Activated CD8-positive, alpha-beta memory T cell treated with anti-CD3 and anti-CD28 coated beads, Interleukin-2, amount 10 ng/mL, durations not matched to agents 7 days and 5 days (primary cell): ENCODE results near the gene TRIML2. TPM values are rescaled to one million over a fixed set of nuclear protein-coding genes. Genes with fewer than 3 reads are reported as not detected.

ENCODE experiments used
- ATAC-seq: fragments of 150-1000 bp; cut with Tn5 transposase; one replicate; pipeline ENCODE4 v1.10.0; 2021; ENCODE audit warnings: moderate library complexity
- CTCF ChIA-PET: fragments of 350-600 bp; sonication (Branson Sonifier 250); formaldehyde crosslinking; loops from one replicate; lab custom pipeline; 2021; ENCODE audit warnings: antibody characterized with exemption; lab: Charles Lee
- DNase-seq: peaks from one replicate; pipeline ENCODE4 v3.0.0-alpha.2; 2020
- H3K27ac Mint-ChIP-seq: one replicate; pipeline ENCODE4 v1.8.0; 2021; ENCODE audit warnings: mild to moderate bottlenecking, mixed read lengths
- H3K27me3 Mint-ChIP-seq: one replicate; pipeline ENCODE4 v1.8.0; 2021; ENCODE audit warnings: mixed read lengths
- H3K36me3 Mint-ChIP-seq: one replicate; pipeline ENCODE4 v1.8.0; 2021; ENCODE audit warnings: mild to moderate bottlenecking, mixed read lengths
- H3K4me1 Mint-ChIP-seq: one replicate; pipeline ENCODE4 v1.8.0; 2021; ENCODE audit warnings: mixed read lengths
- H3K4me3 Mint-ChIP-seq: one replicate; pipeline ENCODE4 v1.8.0; 2021; ENCODE audit warnings: mild to moderate bottlenecking, moderate library complexity, mixed read lengths
- H3K9me3 Mint-ChIP-seq: one replicate; pipeline ENCODE4 v1.8.0; 2022; ENCODE audit warnings: low read depth, mixed read lengths
- total RNA-seq, 2 experiments: library from RNA; stranded (reverse); gene quantifications; one replicate each; pipeline ENCODE4 v1.2.3, GENCODE V29; 2021

Gene TRIML2
- total RNA-seq, 2 experiments from 2014 or later, result not detected

GRCh38 chr4:188121530-188121929, 12.1 kb upstream of the TRIML2 start:
- no peak overlapping the region for H3K27ac Mint-ChIP-seq
- H3K9me3 Mint-ChIP-seq, result peaks cover 14% of the 10 kb centered on the region
- no peak for ATAC-seq
- no peaks in the 10 kb centered on the region for H3K36me3 Mint-ChIP-seq
- H3K4me3 Mint-ChIP-seq, result no peak overlapping the region
- DNase-seq, result no peak
- no peaks in the 10 kb centered on the region for H3K27me3 Mint-ChIP-seq
- CTCF ChIA-PET, result no interaction called here
- no peaks in the 10 kb centered on the region for H3K4me1 Mint-ChIP-seq

- Mint-ChIP-seq H3K4me1 (no peaks in the 10 kb centered on the region), H3K27ac (no peak overlapping the region), H3K36me3 (no peaks in the 10 kb centered on the region), H3K27me3 (no peaks in the 10 kb centered on the region), H3K4me3 (no peak overlapping the region), H3K9me3 (peaks cover 15% of the 10 kb centered on the region)
- DNase-seq (no peak), ATAC-seq (no peak)
- CTCF ChIA-PET, result no interaction called here
Measured at GRCh38 chr4:188117631-188118324, 8.4 kb upstream of the TRIML2 start.

DNA sequence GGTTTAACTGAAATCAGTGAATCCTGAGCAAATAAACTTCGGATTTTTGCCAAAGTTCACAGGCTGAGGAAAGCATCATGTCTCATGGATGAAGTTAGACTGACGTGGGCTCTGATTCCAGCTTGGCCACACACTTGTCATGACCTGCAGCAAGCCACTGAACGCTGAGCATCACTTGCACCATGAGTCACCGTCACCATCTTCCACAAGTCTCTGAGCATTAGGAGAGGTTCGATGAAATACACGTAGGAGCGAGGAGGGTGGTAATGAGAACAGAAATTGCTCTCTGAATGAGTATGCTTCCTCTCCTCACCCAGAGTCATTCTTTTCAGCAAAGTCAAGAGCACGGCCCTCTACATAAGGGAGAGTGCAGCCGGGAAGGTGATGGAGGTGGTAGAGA, 3.8 kb upstream of the TRIML2 start:
- no peaks in the 10 kb centered on the region for H3K27me3 Mint-ChIP-seq

GRCh38 chr4:188111955-188112354, 2.6 kb upstream of the TRIML2 start:
- H3K4me3 Mint-ChIP-seq, result no peak overlapping the region
- DNase-seq, result no peak
- H3K27ac Mint-ChIP-seq, result no peak overlapping the region
- ATAC-seq, result no peak
- CTCF ChIA-PET, result no interaction called here
- H3K36me3 Mint-ChIP-seq, result peaks cover 1% of the 10 kb centered on the region
- H3K9me3 Mint-ChIP-seq, result peaks cover 13% of the 10 kb centered on the region
- no peaks in the 10 kb centered on the region for H3K27me3 Mint-ChIP-seq
- no peaks in the 10 kb centered on the region for H3K4me1 Mint-ChIP-seq

More for the DNA sequence above, 3.8 kb upstream of the TRIML2 start:
- H3K27ac Mint-ChIP-seq, result no peak overlapping the region
- CTCF ChIA-PET, result no interaction called here
- H3K4me1 Mint-ChIP-seq, result no peaks in the 10 kb centered on the region
- no peak for DNase-seq
- peaks cover 13% of the 10 kb centered on the region for H3K9me3 Mint-ChIP-seq
- no peak for ATAC-seq
- no peak overlapping the region for H3K4me3 Mint-ChIP-seq
- peaks cover 1% of the 10 kb centered on the region for H3K36me3 Mint-ChIP-seq

DNA sequence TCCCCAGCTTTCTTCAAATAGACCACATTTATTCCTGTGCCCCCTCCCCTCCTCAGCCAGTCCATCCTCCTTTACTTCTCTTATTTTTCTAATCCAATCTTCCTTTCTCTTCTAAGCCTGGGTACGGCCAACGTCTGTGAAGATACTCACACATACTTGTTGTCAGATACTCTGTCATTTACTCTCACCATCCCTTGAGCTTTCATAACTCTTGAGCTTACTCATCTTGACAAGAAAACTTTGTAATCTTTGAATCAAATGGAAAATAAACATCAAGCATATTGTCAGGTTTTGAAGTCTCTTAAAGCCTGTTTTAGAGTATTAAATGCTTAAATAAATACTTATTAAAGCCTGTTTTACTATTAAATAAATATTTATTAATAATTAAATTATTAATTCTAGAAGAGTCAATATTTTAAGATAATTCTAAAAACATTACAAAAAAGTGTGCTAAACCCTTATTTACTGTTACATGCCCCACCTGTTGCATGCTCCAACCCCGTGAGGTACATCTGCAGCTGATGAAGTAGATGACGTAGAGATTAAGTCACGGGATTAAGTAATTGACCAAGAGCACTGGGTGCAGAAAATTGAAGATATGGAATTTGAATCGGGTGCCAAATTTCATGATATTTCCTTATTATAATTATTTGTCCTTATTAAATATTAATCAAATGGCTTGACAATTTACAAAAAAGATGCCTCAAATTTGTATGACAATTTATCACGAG, 1.5 kb upstream of the TRIML2 start:
- no peaks in the 10 kb centered on the region for H3K27me3 Mint-ChIP-seq
- H3K4me3 Mint-ChIP-seq, result no peak overlapping the region
- DNase-seq, result no peak
- no peak overlapping the region for H3K27ac Mint-ChIP-seq
- no peak for ATAC-seq
- no peaks in the 10 kb centered on the region for H3K4me1 Mint-ChIP-seq
- peaks cover 13% of the 10 kb centered on the region for H3K9me3 Mint-ChIP-seq
- H3K36me3 Mint-ChIP-seq, result peaks cover 1% of the 10 kb centered on the region
- CTCF ChIA-PET, result no interaction called here

- Mint-ChIP-seq H3K27me3 (no peaks in the 10 kb centered on the region), H3K9me3 (peaks cover 12% of the 10 kb centered on the region), H3K36me3 (peaks cover 1% of the 10 kb centered on the region), H3K4me1 (no peaks in the 10 kb centered on the region), H3K4me3 (no peak overlapping the region), H3K27ac (no peak overlapping the region)
- CTCF ChIA-PET, result no interaction called here
- DNase-seq, result no peak
- ATAC-seq, result no peak
Measured at GRCh38 chr4:188110036-188110435, 633 bp upstream of the TRIML2 start.

GRCh38 chr4:188107931-188108843, 1.2 kb downstream of the TRIML2 start:
- ATAC-seq (no peak), DNase-seq (no peak)
- Mint-ChIP-seq H3K4me3 (no peak overlapping the region), H3K27me3 (no peaks in the 10 kb centered on the region), H3K9me3 (peaks cover 11% of the 10 kb centered on the region), H3K27ac (no peak overlapping the region), H3K36me3 (peaks cover 1% of the 10 kb centered on the region), H3K4me1 (no peaks in the 10 kb centered on the region)
- CTCF ChIA-PET, result no interaction called here

- Mint-ChIP-seq H3K27me3 (no peaks in the 10 kb centered on the region), H3K9me3 (peaks cover 10% of the 10 kb centered on the region), H3K4me1 (no peaks in the 10 kb centered on the region), H3K4me3 (no peak overlapping the region), H3K27ac (no peak overlapping the region), H3K36me3 (peaks cover 1% of the 10 kb centered on the region)
- ATAC-seq (no peak), DNase-seq (no peak)
- CTCF ChIA-PET, result no interaction called here
Measured at GRCh38 chr4:188106454-188106853, 2.9 kb downstream of the TRIML2 start.

- no peak for DNase-seq
- no peaks in the 10 kb centered on the region for H3K4me1 Mint-ChIP-seq
- H3K27me3 Mint-ChIP-seq, result no peaks in the 10 kb centered on the region
- CTCF ChIA-PET, result no interaction called here
- no peak overlapping the region for H3K27ac Mint-ChIP-seq
- no peak overlapping the region for H3K4me3 Mint-ChIP-seq
- no peaks in the 10 kb centered on the region for H3K36me3 Mint-ChIP-seq
- no peak for ATAC-seq
- peaks cover 19% of the 10 kb centered on the region for H3K9me3 Mint-ChIP-seq
Measured at GRCh38 chr4:188092824-188093223, 16.6 kb downstream of the TRIML2 start.

DNA sequence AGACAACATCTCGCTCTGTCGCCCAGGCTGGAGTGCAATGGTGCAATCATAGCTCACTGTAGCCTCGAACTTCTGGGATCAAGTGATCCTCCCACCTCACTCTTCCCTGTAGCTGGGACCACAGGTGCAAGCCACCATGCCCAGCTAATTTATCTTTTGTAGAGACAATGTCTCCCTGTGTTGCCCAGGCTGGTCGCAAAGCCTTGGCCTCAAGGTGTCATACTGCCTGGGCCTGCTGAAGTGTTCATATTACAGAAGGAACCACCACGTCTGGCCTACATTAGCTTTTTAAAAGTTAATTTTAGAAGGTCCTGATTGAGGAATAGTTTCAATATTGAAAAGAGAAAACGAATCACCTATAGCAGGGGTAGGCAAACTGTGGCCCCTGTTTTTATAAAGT, 22.5 kb downstream of the TRIML2 start:
- no peaks in the 10 kb centered on the region for H3K36me3 Mint-ChIP-seq
- H3K4me1 Mint-ChIP-seq, result no peaks in the 10 kb centered on the region
- DNase-seq (no peak), ATAC-seq (no peak)
- CTCF ChIA-PET, result no interaction called here
- H3K4me3 Mint-ChIP-seq, result no peak overlapping the region
- peaks cover 28% of the 10 kb centered on the region for H3K9me3 Mint-ChIP-seq
- H3K27me3 Mint-ChIP-seq, result no peaks in the 10 kb centered on the region
- H3K27ac Mint-ChIP-seq, result no peak overlapping the region

DNA sequence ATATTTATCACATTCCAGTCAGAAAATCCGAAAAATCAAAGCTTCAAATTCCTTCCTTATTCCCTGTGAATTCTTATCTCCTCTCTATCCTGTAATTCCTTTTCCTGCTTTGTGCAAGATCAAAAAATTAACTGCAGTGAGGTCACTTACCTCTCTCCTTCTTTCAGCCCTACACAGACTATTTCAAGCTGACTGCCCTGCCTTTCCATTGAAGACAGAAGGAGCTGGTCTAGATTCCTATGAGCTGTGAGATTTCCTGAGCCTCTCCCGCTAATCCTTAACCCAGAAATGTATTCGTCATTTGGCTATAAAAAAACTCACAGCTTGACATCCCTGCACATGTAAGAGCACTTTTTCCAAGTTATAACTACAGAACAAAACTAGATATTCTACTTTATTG, 26.6 kb downstream of the TRIML2 start:
- Mint-ChIP-seq H3K27me3 (no peaks in the 10 kb centered on the region), H3K36me3 (no peaks in the 10 kb centered on the region), H3K4me3 (no peak overlapping the region), H3K9me3 (peaks cover 15% of the 10 kb centered on the region), H3K27ac (no peak overlapping the region), H3K4me1 (no peaks in the 10 kb centered on the region)
- no peak for DNase-seq
- CTCF ChIA-PET, result no interaction called here
- ATAC-seq, result no peak

- no peaks in the 10 kb centered on the region for H3K4me1 Mint-ChIP-seq
- DNase-seq (no peak), ATAC-seq (no peak)
- no peaks in the 10 kb centered on the region for H3K36me3 Mint-ChIP-seq
- no peak overlapping the region for H3K27ac Mint-ChIP-seq
- H3K4me3 Mint-ChIP-seq, result no peak overlapping the region
- CTCF ChIA-PET, result no interaction called here
- H3K9me3 Mint-ChIP-seq, result peaks cover 4% of the 10 kb centered on the region
- H3K27me3 Mint-ChIP-seq, result no peaks in the 10 kb centered on the region
Measured at GRCh38 chr4:188078116-188078515, 31.3 kb downstream of the TRIML2 start.

GRCh38 chr4:188076169-188076568, 33.2 kb downstream of the TRIML2 start:
- CTCF ChIA-PET, result no interaction called here
- no peaks in the 10 kb centered on the region for H3K4me1 Mint-ChIP-seq
- H3K27ac Mint-ChIP-seq, result no peak overlapping the region
- H3K4me3 Mint-ChIP-seq, result no peak overlapping the region
- ATAC-seq, result no peak
- H3K36me3 Mint-ChIP-seq, result no peaks in the 10 kb centered on the region
- no peak for DNase-seq
- no peaks in the 10 kb centered on the region for H3K9me3 Mint-ChIP-seq
- no peaks in the 10 kb centered on the region for H3K27me3 Mint-ChIP-seq
